Activated T-helper 9 cell treated with anti-CD3 and anti-CD28 coated beads, Interleukin-2, amount 50 U/mL, for 16 hours (primary cell): ENCODE results near the gene CATSPER1.
"Not testable (repeated sequence)": the region's sequence is repeated elsewhere in the genome, so short reads cannot be mapped to it uniquely, and the experiment has no call there.

Experiments
- DNase-seq: peaks from one replicate; pipeline ENCODE4 v3.0.0-alpha.2; 2020; ENCODE audit warnings: low read depth

Gene CATSPER1

DNA sequence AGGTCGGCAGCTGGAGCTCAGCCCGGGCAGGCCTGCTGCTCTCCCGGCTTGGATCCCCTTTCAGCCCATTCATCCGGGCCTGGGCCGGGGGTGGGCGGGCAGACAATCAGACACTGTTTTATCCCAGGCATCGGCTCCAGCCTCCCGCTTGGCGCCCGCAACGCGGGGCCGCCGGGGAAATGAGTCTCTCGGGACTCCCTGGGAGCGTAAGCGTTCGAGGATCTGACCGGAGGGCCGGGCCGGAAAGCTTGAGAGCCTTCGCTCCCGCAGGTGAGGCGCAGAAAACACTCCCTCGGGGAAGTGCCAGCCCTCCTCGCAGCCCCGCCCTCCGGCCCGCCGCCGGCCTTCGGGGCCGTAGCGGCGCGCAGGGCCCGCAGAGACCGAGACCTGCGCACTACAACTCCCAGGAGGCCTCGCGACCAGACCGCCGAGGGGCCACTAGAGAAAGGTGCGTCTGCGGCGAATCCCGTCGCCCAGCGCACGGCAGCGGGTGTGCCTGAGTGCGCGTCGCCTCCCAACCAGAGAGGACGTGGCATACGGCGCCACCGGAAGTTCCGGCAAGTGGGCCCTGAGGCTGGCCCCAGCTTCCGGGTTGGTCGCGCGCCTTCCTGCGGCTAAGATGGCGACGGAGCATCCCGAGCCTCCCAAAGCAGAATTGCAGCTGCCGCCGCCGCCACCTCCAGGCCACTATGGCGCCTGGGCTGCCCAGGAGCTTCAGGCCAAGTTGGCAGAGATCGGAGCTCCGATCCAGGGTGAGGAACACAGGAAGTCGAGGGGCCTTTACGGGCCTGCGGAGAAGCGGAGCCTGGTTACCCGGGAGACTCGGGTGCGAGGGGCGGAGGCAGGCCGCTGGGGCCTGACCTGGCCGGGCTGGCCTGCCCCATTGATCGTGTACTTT lies 25.7 kb upstream of the CATSPER1 start, which contains the start of gene SF3B2:
Gene SF3B2, plus strand, starts transcription at position 599 of the 898 bp plus-strand sequence. Its CDS starts 21 bp downstream, at position 620.
- DNase-seq: peak; percentile 96

DNA sequence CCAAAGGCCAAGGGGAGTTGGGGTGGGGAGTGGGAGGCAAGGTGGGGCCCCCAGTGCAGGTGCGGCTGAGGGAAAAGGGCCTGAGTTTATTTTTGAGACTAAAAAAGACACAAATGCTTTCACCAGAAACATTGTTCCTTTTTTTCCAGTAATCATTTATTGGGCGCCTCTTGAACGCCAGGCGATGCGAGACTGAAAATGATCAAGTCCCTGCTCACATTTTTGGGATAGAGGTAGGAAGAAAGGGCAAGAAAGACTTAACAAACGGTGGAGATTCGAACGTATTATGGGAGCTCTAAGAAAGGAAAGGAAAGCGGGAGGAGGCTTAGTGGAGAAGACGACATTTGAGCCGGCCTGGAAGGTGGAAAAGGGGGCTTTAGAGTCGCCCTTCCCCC lies 25.1 kb upstream of the CATSPER1 start:
- no peak for DNase-seq

DNA sequence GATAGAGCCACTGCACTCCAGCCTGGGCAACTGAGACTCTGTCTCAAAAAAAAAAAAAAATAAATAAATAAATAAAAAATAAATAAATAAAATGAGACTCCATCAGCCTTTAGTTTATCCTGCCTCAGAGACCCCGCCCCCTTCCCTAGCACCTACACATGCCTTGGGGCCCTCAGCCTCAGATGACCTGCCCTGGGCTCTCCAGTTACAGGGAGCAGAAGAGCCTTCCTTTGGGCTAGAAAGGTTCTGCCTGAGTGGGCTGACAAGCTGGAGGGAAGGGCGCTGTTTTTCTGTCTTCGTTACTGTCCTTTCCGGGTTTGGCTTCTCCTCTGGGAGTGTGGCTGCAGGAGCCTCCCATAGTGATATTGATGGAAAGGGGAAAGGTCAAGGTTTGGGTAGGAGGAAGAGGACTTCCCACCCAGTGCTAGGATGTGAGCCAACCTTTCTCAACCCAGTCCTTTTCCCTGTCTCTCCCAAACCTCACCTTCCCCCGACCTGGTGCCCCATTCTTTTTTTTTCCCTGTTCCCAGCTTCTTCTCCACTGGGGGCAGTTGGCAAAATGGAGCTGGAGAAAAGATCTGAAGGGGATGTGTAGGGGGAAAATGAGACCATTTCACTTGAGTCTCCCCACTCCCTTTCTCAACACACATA lies 24.4 kb upstream of the CATSPER1 start:
- no peak for DNase-seq

DNA sequence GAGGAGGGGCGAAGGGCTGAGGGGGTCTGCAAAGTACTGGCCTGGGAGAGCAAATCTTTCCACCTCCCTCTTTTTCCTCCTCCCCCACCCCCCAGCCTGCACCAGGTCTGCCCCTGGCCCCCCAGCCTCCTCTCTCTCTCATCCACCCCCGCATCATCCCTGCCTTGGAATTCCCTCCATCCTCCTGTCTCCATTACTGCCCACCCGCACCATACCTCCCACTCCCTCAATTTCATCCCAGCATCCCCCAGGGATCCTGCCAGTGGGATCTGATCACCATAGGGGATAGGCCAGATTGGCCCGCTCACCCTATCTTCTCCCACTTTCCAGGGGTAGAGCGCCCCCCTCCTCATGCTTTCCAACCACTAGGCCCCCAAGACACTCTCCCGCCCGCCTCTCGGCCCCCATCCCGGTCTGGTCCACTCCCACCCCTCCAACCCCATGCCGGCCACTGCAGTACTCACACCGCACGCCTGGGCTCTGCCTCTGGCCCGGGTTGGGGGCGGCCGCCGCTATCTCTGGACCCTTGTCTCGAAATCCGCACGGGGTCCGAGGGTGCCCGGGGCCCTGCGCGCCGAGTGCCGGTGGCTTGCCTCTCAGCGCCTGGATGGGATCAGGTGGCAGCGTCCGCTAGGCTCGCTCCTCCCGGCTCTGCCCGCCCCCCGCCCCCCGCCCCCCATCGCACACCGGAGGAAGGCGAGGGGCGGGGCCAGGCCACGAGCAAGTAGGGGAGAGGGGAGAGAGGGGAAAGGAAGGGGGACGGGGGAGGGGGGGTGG lies 22.5 kb upstream of the CATSPER1 start, which contains the start of gene GAL3ST3:
Gene GAL3ST3, minus strand, starts transcription at position 615 of the 777 bp plus-strand sequence. CDS start 3,746 bp downstream, outside the sequence.
- no peak for DNase-seq

DNA sequence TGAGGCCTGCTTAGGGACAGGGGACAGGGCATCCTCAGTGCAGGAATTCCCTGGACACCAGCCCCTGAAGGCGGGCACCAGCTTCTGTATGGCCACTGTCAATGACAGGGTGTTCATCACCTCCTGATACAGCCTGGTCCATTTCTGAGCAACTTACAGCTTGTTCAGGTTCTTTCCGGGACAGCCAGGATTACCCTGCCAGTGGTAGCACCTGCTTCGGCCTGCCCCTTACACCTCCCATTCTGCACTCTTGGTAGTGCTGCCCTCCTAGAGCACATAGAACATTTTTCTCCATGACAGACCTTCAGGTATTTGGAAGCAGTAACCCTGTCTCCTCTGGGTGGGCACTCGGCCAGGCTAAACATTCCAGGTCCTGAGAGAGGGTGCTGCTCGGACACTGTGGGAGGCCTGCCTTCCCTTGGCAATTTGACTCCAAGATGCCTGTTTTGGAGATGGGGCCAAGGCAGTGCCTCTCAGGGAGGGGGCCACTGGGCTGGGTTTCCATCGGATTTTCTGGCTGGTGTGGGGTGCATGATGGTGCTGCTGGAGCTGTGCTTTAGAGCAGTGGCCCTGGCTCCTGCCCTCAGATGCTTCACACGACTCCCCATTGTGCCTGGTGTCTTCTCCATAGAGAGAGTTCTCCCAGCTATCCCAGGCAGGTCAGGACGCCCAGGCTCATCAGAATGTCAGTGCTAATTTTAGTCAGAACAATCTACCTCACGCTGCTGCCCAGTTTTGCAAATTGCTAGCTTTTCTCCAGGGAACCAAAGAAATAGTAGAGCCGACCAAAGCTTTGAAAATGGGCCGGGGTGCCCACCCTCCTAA lies 21.5 kb upstream of the CATSPER1 start:
- DNase-seq: no peak

DNA sequence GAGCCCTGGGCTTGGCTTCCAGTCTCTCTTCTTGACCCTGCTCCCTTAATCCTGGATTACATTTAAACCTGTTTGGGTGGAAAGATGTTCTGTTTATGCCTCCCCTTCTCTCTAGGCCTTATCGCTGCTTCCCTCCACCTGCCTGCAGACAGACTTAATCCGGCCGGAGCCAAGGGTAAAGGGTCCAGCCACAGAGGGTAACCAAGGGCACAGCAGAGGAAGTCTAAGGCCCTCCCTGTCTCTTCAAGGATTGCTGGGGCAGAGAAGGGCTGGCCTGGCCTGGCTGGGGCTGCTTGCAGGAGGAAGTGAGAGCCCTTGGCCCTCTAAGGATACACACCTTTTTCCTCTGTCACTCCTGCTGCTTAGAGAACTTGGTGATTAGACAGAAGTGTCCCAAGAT lies 20.6 kb upstream of the CATSPER1 start:
- no peak for DNase-seq

DNA sequence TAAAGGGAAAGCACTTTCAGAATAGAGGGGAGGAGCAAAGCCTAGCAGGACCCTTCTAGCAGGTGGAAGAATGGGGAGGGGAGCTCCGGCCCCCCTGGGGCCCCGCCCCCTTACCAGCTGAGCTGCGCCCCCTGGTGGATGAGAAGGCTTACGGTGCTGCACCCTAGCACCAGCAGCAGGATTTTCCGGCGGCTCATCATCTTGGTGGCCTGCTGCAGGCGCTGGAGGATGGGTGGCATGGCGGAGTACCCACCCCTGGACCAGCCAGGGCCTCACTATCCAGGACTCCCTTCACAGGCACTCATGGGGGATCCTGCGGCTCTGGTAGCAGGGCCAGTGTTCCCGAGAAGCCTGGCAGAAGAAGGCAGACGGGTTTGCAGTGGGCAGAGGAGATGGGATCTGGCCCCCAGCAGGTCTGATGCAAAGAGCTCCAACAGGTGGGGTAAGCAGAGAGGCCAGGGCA lies 18.9 kb upstream of the CATSPER1 start:
- peak; percentile 78 for DNase-seq

DNA sequence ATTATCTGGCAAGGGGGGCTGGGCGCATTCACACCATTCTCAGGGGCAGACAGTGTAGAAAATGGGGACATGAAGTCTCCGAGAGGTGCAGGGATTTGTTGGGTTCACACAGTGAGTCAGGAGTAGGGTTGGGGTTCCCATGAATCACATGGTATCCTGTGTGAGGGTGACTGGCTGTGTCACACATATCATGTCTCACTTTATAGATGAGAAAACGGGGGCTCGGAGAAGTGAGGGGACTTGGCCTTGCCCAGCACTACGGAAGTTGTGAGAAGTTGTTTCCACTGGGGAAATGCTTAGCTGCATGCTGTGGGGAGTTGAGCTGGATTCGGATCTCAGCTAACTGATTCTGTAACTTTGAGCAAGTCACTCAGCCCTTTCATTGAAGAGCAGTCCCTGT lies 18.5 kb upstream of the CATSPER1 start:
- no peak for DNase-seq

DNA sequence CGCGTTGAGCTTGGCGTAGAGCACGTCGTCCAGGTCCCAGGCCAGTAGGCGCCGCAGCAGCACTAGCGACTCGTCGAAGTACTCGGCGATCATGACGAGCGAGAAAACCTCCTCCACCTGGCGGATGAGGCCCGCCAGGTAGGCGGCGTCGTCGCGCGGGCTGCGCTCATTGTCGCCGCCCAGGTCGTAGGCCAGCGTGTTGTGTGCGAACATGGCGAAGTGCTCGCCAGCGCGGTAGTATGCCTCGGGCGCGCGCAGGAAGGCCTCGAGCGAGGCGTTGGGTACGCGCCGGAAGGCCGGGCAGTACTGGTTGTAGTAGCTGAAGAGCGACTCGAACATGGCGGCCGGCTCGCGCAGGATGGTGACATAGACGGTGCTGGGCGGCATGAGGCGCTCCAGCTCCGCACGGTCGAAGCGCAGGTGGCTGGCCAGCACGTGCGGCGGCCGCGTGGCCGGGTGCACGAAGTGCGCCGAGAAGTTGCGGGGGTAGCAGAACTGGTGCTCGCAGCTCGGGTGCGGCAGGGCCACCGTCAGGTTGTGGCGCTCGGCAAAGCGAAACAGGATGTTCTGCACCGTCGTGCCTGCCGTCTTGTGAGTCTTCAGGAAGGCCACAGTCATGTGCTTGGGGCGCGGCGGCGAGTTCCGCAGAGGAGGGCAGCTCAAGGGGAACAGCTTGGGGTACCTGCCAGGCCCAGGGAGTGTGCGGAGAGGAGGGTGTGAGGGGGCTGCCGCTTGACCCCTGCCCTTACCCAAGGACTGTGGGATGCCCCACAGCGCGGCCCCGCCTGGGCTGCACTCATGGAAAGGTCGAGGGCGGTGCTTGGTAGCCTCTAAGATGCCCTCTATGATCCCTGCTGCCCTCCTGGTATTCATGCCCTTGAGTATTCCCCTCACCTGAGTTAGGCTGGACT lies 17.0 kb upstream of the CATSPER1 start:
- DNase-seq: no peak

DNA sequence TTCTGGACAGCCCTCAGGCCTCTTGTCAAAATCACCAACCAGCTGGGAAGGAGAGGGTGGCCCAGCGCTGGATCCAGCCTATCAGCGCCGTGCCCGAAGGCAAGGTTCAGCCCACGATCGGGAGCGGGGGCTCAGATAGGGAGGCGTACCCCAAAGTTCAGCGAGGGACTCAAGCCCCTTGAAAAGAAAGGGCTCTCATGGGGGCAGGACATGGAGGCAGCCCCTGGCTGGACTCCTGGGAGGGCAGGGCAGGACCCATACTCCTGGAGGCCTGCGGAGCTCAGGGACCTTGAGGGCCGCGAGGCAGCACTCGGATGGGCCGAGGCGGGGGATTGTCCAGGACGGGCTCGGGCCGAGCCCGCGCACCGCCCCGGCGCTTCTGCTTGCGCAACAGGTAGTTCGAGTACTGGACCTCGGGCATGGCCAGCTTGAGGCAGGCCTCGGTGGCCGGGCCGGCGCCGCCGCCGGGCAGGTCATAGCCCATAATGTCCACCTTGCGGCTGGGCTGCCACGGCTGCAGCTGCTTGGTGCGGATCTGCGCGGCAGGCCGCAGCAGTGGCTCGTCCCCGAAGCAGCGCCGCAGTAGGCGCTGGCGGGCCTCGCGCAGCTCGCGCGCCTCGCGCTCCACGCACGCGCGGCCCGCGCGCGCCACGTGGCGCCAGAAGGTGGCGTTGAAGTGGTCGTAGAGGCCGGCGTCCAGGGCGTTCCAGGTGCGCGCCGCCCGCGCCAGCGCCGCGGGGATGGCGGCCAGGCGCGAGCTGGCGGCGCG lies 16.1 kb upstream of the CATSPER1 start:
- no peak for DNase-seq

DNA sequence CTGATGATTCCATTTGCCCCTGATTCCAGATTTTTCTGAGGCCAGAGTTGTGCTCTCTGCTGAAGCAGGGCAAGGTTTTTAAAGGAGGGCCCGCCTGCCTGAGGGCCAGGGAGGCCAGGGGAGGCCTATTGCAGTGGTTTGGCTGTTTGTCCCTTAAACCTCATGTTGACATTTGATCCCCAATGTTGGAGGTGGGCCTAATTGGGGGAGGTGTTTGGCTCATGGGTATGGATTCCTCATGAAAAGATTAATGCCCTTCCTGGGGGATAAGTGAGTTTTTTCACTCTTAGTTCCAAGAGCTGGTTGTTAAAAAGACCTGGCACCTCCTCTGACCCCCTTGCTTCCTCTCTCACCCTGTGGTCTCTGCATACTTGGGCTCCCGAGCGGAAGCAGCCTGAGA lies 13.5 kb upstream of the CATSPER1 start:
- no peak for DNase-seq

DNA sequence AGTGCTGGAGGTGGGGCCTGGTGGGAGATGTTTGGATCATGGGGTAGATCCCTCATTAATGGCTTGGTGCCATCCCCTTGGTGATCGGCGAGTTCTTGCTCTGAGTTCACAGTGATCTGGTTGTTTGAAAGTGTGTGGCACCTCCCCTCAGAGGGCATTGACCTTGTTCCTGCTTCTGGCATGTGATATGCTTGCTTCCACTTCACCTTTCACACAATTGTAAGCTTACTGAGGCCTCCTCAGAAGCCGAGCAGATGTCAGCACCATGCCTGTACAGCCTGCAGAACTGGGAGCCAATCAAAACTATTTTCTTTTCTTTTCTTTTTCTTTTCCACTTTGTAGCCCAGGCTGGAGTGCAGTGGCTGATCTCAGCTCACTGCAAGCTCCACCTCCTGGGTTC lies 11.0 kb upstream of the CATSPER1 start:
- DNase-seq: no peak

DNA sequence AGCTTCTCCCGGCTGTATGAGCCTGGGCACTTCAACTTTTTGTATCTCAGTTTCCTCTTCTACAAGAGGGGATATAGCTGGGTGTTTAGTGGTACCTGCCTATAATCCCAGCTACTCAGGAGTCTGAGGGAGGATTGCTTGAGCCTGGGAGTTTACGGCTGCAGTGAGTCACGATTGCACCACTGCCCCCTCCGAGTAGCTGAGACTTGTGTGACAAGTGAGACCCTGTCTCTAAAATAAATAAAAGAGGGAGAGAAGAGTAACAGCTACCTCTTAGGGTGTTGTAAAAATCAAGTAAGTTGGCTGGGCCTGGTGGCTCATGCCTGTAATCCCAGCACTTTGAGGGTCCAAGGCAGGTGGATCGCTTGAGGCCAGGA lies 10.0 kb upstream of the CATSPER1 start:
- DNase-seq: no peak

DNA sequence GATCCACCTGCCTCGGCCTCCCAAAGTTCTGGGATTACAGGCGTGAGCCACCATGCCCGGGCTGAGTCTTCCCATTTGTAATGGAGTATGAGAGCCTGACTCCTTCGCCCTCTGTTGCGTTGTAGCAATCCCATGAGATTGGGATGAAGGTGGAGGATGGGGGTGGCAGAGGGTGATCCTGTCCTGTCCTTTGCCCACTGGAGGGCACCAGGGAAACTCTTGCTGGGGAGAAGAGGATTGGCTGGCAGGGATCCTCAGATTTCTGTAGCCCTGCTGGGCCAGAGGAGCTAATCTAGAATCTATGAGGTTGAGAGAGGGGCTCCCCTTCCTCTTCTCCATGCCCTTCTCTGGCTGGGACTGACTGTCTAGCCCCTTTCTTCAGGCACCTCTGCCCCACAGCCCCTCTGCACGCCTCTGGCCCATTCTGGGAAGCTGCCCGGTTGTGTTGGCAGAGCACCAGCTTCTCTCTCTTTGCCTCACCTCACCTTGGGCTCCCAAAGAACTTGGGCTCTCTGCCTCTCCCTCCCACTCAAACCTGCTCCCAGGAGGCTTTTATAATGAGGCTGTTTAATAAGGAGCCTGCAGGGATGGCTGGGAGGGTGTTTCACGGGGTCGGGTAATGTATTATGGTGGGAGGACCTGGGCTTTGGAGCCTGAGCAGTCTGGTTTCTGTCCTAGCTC lies 9.5 kb upstream of the CATSPER1 start:
- DNase-seq: no peak

DNA sequence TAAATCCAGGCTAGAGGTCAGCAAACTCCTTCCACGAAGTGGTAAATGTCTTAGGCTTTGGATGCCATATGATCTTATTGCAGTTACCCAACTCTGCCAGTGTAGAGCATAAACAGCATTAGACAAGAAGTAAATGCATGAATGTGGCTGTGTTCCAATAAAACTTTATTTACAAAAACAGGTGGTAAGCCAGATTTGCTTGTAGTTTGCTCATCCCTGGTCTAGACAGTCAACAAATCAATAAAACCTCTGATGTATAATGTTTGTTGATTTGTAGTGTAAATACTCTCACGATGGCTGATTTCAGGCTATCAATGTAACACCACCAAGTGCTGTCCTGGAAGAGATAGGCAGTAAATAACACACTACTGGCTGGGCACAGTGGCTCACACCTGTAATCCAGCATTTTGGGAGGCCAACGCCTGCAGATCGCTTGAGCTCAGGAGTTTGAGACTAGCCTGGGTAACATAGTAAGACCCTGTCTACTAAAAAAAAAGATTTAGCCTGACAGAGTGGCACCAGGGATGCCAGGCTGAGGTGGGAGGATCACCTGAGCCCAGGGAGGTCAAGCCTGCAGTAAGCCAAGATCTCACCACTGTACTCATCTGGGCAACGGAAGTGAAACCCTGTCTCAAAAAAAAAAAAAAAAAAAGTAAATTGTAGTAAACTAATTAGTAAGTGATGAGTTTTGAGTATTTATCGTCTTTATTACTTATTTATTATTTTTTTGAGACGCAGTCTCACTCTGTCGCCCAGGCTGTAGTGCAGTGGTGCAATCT lies 6.9 kb upstream of the CATSPER1 start:
- DNase-seq: no peak

DNA sequence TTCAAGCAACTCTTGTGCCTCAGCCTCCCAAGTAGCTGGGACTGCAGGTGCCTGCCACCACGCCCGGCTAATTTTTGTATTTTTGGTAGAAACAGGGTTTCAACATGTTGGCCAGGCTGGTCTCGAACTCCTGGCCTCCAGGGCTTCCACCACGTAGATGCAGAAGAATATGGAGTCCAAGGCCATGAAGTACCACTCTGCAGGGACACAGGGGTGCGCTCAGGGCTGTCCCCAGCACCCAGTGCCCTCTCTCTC lies 3.2 kb downstream of the CATSPER1 start:
- not testable (repeated sequence) for DNase-seq

DNA sequence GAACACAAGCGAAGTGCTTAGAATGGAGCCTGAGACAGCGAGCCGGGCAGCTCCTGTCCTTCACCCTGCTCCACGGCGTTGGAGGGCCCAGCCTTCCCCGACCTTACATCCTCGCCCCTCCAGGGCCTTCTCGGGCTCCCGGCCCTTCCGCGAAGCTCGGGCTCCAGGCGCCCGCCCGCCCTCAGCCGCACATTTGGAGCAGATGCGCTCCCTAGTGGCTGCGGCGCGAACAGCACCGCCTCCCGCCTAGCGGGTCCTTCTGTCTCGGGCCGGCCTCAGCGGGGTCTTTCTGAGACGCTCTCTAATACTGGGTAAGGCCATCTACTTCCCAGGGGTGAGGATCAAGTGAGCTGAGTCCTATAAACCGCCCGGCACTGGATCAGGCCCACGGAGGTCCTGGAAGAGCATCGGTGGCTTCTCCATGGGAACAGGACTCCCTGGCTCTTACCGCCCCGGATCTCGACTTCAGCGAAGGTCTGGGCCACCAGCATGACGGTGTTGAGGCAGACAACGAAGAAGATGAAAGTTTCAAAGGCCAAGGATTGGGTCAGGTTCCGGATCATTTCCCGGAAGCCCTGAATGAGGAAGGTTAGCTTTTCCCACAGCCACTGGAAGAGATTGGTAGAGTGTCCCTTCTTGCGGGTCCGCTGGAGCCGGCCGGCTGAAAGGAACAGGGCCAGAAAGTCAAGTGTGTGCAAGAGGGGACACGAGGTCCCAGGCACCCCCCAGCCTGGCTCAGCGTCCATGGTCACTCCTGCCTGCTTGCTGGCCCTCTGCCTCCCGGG lies 3.7 kb downstream of the CATSPER1 start:
- peak; percentile 69 for DNase-seq
